NCI-H128 (cell line): ENCODE data around the gene SMARCA4.
"Not testable (repeated sequence)": the region's sequence is repeated elsewhere in the genome, so short reads cannot be mapped to it uniquely, and the experiment has no call there.

Source experiments
- DNase-seq: peaks from one replicate; lab custom pipeline; 2025; ENCODE audit not compliant: unreplicated experiment; lab: John Stamatoyannopoulos, UW

SMARCA4 gene

DNA sequence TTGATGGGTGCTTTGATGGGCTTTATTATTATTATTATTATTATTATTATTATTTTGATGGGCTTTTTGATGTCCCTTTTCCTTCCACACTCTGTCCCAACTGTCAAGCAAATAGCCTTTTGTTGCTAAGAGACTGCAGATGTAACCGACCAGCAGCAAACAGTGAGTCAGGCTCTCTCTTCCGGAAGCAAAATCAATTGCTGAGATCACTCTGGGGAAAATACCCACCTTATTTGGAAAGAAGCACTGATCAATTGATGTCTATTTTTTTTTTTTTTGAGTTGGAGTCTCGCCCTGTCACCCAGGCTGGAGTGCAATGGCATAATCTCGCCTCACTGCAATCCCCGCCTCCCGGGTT, 131.3 kb downstream of the SMARCA4 start:
- no peak for DNase-seq

GRCh38 chr19:11093689-11094238, 132.9 kb downstream of the SMARCA4 start:
- no peak for DNase-seq

DNA sequence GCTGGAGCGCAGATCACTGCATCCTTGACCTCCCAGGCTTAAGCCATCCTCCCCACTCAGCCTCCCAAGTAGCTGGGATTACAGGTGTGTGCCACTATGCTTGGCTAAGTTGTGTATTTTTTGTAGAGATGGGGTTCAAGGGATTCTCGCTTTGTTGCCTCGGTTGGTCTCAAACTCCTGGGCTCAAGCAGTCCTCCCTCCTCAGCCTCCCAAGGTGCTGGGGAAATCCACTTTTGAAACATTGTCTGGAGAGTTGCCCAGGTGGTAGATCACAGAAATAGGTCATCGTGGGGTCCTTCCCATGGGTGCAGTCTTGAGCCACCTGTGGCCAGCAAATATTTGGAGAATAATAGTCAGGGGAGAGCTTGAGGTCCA, 133.7 kb downstream of the SMARCA4 start:
- no peak for DNase-seq

GRCh38 chr19:11096210-11096841, 135.5 kb downstream of the SMARCA4 start:
- no peak for DNase-seq

- DNase-seq, result not testable (repeated sequence)
Observed at GRCh38 chr19:11097367-11097766, 136.5 kb downstream of the SMARCA4 start.

GRCh38 chr19:11098327-11098726, 137.5 kb downstream of the SMARCA4 start:
- DNase-seq, result no peak

GRCh38 chr19:11098861-11099260, 138.0 kb downstream of the SMARCA4 start:
- DNase-seq, result no peak

- no peak for DNase-seq
Observed at GRCh38 chr19:11100049-11100448, 139.2 kb downstream of the SMARCA4 start.

GRCh38 chr19:11101057-11101456, 140.2 kb downstream of the SMARCA4 start:
- no peak for DNase-seq

DNA sequence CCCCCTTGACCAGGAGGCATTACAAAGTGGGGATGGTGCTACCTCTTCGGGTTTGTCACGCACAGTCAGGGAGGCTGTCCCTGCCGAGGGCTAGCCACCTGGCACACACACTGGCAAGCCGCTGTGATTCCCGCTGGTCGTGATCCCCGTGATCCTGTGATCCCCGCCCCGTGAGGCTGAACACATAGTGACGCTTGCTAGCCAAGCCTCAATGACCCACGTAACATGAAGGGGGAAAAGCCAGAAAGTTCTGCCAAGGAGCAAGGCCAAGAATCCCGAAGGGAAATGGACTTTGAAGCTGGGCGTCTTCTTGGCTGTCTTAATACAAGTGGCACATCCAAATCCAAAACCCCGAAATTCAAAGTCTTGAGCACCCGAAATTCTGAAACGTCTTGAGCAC, 142.1 kb downstream of the SMARCA4 start:
- no peak for DNase-seq

DNA sequence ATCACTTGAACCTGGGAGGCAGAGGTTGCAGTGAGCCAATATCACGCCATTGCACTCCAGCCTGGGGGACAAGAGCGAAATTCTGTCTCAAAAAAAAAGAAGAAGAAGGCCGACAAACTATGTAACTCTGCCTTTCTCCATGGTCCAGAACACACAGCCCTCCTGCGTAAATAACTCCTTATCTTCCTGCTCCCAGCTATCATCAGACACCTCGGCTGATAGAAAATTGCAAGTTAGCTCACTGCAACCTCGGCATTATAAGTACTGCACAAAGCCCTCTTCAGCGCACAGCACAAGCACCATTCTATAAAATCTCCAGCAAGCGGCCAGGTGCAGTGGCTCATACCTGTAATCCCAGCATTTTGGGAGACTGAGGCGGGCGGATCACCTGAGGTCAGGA, 142.8 kb downstream of the SMARCA4 start:
- DNase-seq, result not testable (repeated sequence)

GRCh38 chr19:11105014-11105636, 144.3 kb downstream of the SMARCA4 start:
- no peak for DNase-seq

GRCh38 chr19:11106477-11106876, 145.6 kb downstream of the SMARCA4 start:
- no peak for DNase-seq

DNA sequence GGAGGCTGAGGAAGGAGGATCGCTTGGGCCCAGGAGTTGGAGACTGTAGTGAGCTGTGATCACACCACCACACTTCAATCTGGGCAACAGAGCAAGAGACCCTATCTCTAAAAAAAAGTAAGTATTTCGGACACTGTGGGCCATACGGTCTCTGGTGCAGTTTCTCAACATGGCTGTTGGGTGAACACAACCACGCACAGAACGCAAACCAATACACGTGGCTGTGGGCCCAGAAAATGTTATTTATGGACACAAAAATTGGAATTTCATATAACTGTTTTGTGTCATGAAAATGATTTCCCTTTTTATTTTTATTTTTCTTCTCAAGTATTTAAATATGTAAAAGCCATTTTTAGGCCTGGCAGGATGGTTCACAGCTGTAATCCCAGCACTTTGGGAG, 147.9 kb downstream of the SMARCA4 start:
- no peak for DNase-seq

DNA sequence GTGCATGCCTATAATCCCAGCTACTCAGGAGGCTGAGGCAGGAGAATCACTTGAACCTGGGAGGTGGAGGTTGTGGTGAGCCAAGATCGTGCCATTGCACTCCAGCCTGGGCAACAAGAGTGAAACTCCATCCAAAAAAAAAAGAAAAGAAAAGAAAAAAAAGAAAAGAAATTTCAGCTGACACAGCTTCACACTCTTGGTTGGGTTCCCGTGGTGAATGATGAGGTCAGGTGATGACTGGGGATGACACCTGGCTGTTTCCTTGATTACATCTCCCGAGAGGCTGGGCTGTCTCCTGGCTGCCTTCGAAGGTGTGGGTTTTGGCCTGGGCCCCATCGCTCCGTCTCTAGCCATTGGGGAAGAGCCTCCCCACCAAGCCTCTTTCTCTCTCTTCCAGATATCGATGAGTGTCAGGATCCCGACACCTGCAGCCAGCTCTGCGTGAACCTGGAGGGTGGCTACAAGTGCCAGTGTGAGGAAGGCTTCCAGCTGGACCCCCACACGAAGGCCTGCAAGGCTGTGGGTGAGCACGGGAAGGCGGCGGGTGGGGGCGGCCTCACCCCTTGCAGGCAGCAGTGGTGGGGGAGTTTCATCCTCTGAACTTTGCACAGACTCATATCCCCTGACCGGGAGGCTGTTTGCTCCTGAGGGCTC, 150.4 kb downstream of the SMARCA4 start:
- DNase-seq, result no peak

- DNase-seq, result no peak
Observed at GRCh38 chr19:11111771-11112144, 150.9 kb downstream of the SMARCA4 start.
